Neural progenitor cell (in vitro differentiated cells): Measurements from ENCODE around the gene NBEAL1.

Experiments
- EZH2 ChIP-seq: fragments of 200-600 bp; sonication (generic); IDR thresholded peaks from 2 replicates; pipeline ENCODE4 v1.6.1; 2017; ENCODE audit warnings: antibody characterized with exemption, mild to moderate bottlenecking, moderate library complexity
- EZH2phosphoT487 ChIP-seq: fragments of 200-600 bp; sonication (generic); IDR thresholded peaks from 2 replicates; pipeline ENCODE4 v1.6.1; 2017; ENCODE audit warnings: antibody characterized with exemption
- TF ChIP-seq, protein P1 (sequence below): fragments of 200-600 bp; sonication (generic); IDR thresholded peaks from 2 replicates; pipeline ENCODE4 v1.5.1; 2017; ENCODE audit warnings: antibody characterized with exemption, mild to moderate bottlenecking

DNA sequence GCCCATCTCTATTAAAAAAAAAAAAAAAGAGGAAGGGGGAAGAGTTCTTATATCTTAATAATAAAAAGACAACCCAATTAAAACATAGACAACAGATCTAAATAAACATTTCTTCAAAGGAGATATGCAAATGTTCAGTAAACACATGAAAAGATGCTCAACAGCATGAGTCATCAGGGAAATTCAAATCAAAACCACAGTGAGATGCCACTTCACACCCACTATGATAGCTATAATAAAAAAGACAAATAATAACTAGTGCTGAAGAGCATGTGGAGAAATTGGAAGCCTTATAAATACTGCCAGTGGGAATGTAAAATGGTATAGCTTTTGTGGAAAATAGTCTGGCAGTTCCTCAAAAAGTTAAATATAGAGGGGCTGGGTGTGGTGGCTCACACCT is 162.7 kb downstream of the NBEAL1 start:
- no peak for TF ChIP-seq EZH2
- TF ChIP-seq, protein P1, sequence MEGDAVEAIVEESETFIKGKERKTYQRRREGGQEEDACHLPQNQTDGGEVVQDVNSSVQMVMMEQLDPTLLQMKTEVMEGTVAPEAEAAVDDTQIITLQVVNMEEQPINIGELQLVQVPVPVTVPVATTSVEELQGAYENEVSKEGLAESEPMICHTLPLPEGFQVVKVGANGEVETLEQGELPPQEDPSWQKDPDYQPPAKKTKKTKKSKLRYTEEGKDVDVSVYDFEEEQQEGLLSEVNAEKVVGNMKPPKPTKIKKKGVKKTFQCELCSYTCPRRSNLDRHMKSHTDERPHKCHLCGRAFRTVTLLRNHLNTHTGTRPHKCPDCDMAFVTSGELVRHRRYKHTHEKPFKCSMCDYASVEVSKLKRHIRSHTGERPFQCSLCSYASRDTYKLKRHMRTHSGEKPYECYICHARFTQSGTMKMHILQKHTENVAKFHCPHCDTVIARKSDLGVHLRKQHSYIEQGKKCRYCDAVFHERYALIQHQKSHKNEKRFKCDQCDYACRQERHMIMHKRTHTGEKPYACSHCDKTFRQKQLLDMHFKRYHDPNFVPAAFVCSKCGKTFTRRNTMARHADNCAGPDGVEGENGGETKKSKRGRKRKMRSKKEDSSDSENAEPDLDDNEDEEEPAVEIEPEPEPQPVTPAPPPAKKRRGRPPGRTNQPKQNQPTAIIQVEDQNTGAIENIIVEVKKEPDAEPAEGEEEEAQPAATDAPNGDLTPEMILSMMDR = no peak
- no peak for TF ChIP-seq EZH2phosphoT487
